ENCODE results near the gene CDK5.
"Not testable (repeated sequence)": the region's sequence is repeated elsewhere in the genome, so short reads cannot be mapped to it uniquely, and the experiment has no call there.

CDK5 gene

GRCh38 chr7:151013356-151013732 lies 44.4 kb downstream of the CDK5 start:
- no peak for DNase-seq

GRCh38 chr7:151012911-151013347 lies 44.8 kb downstream of the CDK5 start:
- peak in 1 of 2 donors; percentile 41 for DNase-seq

GRCh38 chr7:151012031-151012692 lies 45.5 kb downstream of the CDK5 start:
- DNase-seq, result no peak

GRCh38 chr7:151011616-151012015 lies 46.1 kb downstream of the CDK5 start:
- DNase-seq, result not testable (repeated sequence)

- no peak for DNase-seq
Observed at GRCh38 chr7:151011097-151011409, 46.6 kb downstream of the CDK5 start.

GRCh38 chr7:151010307-151011096 lies 47.2 kb downstream of the CDK5 start:
- DNase-seq, result peak in 1 of 2 donors; percentile 12

GRCh38 chr7:151010037-151010306 lies 47.7 kb downstream of the CDK5 start:
- no peak for DNase-seq

- DNase-seq, result no peak
Observed at GRCh38 chr7:151009327-151010036, 48.2 kb downstream of the CDK5 start.

- peak; percentile 48 to 49 for DNase-seq
Observed at GRCh38 chr7:151008511-151009323, 49.0 kb downstream of the CDK5 start.

- no peak for DNase-seq
Observed at GRCh38 chr7:151008143-151008510, 49.6 kb downstream of the CDK5 start.

GRCh38 chr7:151007469-151007898 lies 50.2 kb downstream of the CDK5 start:
- DNase-seq, result no peak

GRCh38 chr7:151006590-151007300 lies 51.0 kb downstream of the CDK5 start:
- no peak for DNase-seq

- no peak for DNase-seq
Observed at GRCh38 chr7:151005566-151005965, 52.1 kb downstream of the CDK5 start.

Data from bone marrow (tissue), 2 donors.